Smooth muscle cell (in vitro differentiated cells): ENCODE results near the gene HERPUD1. TPM values are rescaled to one million over a fixed set of nuclear protein-coding genes. Genes with fewer than 3 reads are reported as not detected.

Source experiments
- DNase-seq: peaks from one replicate; lab custom pipeline; 2025; ENCODE audit not compliant: unreplicated experiment; lab: John Stamatoyannopoulos, UW
- H2AFZ ChIP-seq: fragments of 200-600 bp; sonication (generic); 2 replicates; pipeline ENCODE4 v1.6.0; 2016; ENCODE audit warnings: antibody characterized with exemption, low read depth, mild to moderate bottlenecking
- H3F3A ChIP-seq: fragments of 200-600 bp; sonication (generic); 2 replicates; pipeline ENCODE4 v1.6.0; 2017; ENCODE audit warnings: antibody characterized with exemption, low read depth
- H3K27ac ChIP-seq: fragments of 200-600 bp; sonication (generic); 2 replicates; pipeline ENCODE4 v1.5.1; 2016; ENCODE audit warnings: low read depth, mild to moderate bottlenecking
- H3K27me3 ChIP-seq: fragments of 200-600 bp; sonication (generic); 2 replicates; pipeline ENCODE4 v1.6.1; 2016; ENCODE audit warnings: low read depth, mild to moderate bottlenecking
- H3K36me3 ChIP-seq: fragments of 200-600 bp; sonication (generic); 2 replicates; pipeline ENCODE4 v1.5.1; 2016; ENCODE audit warnings: low read depth
- H3K4me1 ChIP-seq: fragments of 200-600 bp; sonication (generic); 2 replicates; pipeline ENCODE4 v1.5.1; 2016; ENCODE audit warnings: low read depth
- H3K4me2 ChIP-seq: fragments of 200-600 bp; sonication (generic); 2 replicates; pipeline ENCODE4 v1.6.0; 2016; ENCODE audit warnings: mild to moderate bottlenecking
- H3K4me3 ChIP-seq: fragments of 200-600 bp; sonication (generic); 2 replicates; pipeline ENCODE4 v1.5.1; 2016; ENCODE audit warnings: mild to moderate bottlenecking
- H3K79me2 ChIP-seq: fragments of 200-600 bp; sonication (generic); 2 replicates; pipeline ENCODE4 v1.6.0; 2016; ENCODE audit warnings: low read depth, mild to moderate bottlenecking
- H3K9ac ChIP-seq: fragments of 200-600 bp; sonication (generic); 2 replicates; pipeline ENCODE4 v1.6.0; 2016; ENCODE audit warnings: low read depth
- H3K9me3 ChIP-seq: fragments of 200-600 bp; sonication (generic); replicated peaks from 2 replicates; pipeline ENCODE4 v1.5.1; 2016; ENCODE audit warnings: low read depth
- H4K20me1 ChIP-seq: fragments of 200-600 bp; sonication (generic); 2 replicates; pipeline ENCODE4 v1.6.0; 2016; ENCODE audit warnings: low read depth
- WGBS: methylation state at CpG from one replicate; pipeline ENCODE4 v1.1.7; 2016; ENCODE audit warnings: low lambda C conversion rate; 5-methylcytosine and 5-hydroxymethylcytosine counted together
- polyA plus RNA-seq: library from polyadenylated mRNA; unstranded; fragments of >200 nt; fragmentation: Nextera tagmentation; extraction: Ambion mirVana; gene quantifications from 2 replicates; pipeline ENCODE4 v1.2.1, GENCODE V29; 2016
- total RNA-seq: library from RNA; depleted of rRNA; stranded (reverse); fragments of >200 nt; gene quantifications from 2 replicates; pipeline ENCODE4 v1.2.3, GENCODE V29; 2014
- TF ChIP-seq, protein P1 (sequence below): fragments of 200-600 bp; sonication (generic); IDR thresholded peaks from 2 replicates; pipeline ENCODE4 v1.5.1; 2017; ENCODE audit warnings: borderline replicate concordance, mild to moderate bottlenecking, antibody characterized with exemption; ENCODE audit not compliant: insufficient read depth, poor library complexity, severe bottlenecking

Gene HERPUD1
- total and polyA plus RNA-seq, 2 experiments from 2014 or later = 253 to 291 TPM

DNA sequence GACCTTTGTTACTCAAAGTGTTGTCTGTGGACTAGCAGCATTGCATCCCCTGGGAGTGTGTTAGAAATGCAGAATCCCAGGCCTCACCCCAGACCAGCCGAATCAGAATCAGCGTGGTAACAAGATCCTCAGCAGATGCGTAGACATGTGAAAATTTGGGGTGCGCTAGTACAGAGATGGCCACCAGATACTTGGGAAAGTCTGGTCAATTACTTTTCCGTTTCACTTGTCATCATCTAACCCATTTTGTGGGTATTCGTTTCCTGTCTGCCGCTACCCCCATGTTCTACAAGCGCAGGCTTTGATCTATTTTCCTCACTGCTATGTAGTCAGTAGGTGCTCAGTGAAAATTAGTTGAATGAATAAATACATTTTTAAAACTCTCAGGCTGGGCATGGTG is 33.1 kb upstream of the HERPUD1 start:
- TF ChIP-seq, protein P1, sequence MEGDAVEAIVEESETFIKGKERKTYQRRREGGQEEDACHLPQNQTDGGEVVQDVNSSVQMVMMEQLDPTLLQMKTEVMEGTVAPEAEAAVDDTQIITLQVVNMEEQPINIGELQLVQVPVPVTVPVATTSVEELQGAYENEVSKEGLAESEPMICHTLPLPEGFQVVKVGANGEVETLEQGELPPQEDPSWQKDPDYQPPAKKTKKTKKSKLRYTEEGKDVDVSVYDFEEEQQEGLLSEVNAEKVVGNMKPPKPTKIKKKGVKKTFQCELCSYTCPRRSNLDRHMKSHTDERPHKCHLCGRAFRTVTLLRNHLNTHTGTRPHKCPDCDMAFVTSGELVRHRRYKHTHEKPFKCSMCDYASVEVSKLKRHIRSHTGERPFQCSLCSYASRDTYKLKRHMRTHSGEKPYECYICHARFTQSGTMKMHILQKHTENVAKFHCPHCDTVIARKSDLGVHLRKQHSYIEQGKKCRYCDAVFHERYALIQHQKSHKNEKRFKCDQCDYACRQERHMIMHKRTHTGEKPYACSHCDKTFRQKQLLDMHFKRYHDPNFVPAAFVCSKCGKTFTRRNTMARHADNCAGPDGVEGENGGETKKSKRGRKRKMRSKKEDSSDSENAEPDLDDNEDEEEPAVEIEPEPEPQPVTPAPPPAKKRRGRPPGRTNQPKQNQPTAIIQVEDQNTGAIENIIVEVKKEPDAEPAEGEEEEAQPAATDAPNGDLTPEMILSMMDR = no peak
- Histone ChIP-seq H3K4me3 (no peak overlapping the region), H3K4me2 (no peak overlapping the region), H3K79me2 (no peaks in the 10 kb centered on the region), H2AFZ (no peak overlapping the region), H3K27ac (no peak overlapping the region), H3K9me3 (no peaks in the 10 kb centered on the region), H4K20me1 (no peaks in the 10 kb centered on the region), H3K9ac (no peak overlapping the region), H3K36me3 (no peaks in the 10 kb centered on the region), H3F3A (no peaks in the 10 kb centered on the region), H3K27me3 (no peaks in the 10 kb centered on the region), H3K4me1 (no peaks in the 10 kb centered on the region)
- DNase-seq = no peak
- WGBS = 90% methylated on average over 8 of the region's 8 CpGs

DNA sequence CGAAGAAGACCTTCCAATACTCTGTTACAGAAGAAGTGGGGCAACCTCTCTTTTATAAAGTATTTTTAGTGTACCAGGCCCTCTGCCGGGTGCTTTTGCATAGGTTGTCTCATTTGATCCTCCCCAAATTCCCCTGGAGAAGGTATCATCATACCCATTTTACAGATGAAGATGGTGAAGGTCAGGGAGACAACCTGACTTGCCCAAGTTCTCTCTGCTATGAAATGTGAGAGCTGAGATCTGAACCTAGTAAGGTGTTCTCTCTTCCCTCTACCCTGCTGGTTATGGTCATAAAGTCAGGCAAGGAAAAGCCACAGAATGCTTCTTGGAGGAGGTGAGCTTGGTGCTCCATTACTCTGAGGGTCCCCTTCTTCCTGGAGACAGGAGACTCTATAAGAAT is 28.1 kb upstream of the HERPUD1 start:
- no peak for DNase-seq
- Histone ChIP-seq H3K9ac (no peak overlapping the region), H3K36me3 (no peaks in the 10 kb centered on the region), H2AFZ (no peak overlapping the region), H3K79me2 (no peaks in the 10 kb centered on the region), H3K4me1 (no peaks in the 10 kb centered on the region), H3K27me3 (no peaks in the 10 kb centered on the region), H3K4me3 (no peak overlapping the region), H3F3A (no peaks in the 10 kb centered on the region), H4K20me1 (no peaks in the 10 kb centered on the region), H3K27ac (no peak overlapping the region), H3K9me3 (no peaks in the 10 kb centered on the region), H3K4me2 (no peak overlapping the region)
- 95% methylated on average over 2 of the region's 2 CpGs for WGBS
- TF ChIP-seq, protein P1 = no peak

DNA sequence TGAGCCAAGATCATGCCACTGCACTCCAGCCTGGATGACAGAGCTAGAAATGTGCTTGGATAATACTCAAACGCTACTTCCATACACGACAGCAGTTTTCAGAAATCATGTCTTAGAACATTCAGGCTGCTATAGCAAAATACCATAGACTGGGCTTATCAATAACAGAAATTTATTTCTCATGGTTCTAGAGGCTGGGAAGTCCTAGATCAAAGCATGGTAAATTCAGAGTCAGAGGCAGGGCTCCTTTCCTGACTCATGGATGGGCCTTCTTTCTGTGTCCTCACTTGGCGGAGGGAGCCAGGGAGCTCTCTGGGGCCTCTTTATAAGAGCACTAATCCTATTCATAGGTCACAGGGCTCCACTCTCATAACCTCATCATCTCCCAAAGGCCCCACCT is 24.5 kb upstream of the HERPUD1 start:
- 96% methylated on average over 3 of the region's 3 CpGs for WGBS
- DNase-seq = no peak

DNA sequence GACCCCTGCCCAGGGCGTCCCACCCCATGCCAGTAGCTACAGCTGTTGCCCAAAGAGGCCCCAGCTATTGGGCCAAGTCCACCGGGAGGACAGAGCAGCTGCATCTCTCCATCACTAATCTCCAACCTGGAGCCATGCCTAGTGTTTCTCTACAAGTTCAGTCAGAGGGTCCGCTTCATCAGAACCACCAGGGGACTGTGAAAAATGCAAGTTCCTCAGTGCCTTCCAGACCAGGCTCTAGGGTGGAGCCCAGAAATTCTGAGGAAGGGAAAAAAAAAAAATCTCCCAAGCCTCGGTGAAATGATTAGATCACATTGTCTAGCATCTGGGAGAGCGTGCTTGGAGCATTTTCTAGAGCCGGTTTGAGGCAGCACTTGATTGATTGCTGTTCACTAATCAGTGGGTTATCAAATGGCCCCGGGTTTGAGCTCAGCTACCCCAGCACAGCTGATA is 22.4 kb upstream of the HERPUD1 start:
- no peak overlapping the region for H2AFZ ChIP-seq
- no peak overlapping the region for H3K9ac ChIP-seq
- no peak overlapping the region for H3K4me3 ChIP-seq
- no peak for DNase-seq
- H3K79me2 ChIP-seq = no peaks in the 10 kb centered on the region
- no peaks in the 10 kb centered on the region for H3K36me3 ChIP-seq
- TF ChIP-seq, protein P1 = no peak
- peaks cover 16% of the 10 kb centered on the region for H3F3A ChIP-seq
- H3K9me3 ChIP-seq = no peaks in the 10 kb centered on the region
- WGBS = 43% methylated on average over 7 of the region's 7 CpGs
- no peak overlapping the region for H3K4me2 ChIP-seq
- H3K27me3 ChIP-seq = no peaks in the 10 kb centered on the region
- peak overlapping the region; percentile 73 for H3K27ac ChIP-seq
- no peaks in the 10 kb centered on the region for H3K4me1 ChIP-seq
- H4K20me1 ChIP-seq = no peaks in the 10 kb centered on the region

More for the DNA sequence above, 24.5 kb upstream of the HERPUD1 start:
- Histone ChIP-seq H3K27ac (no peak overlapping the region), H3K27me3 (no peaks in the 10 kb centered on the region), H3K79me2 (no peaks in the 10 kb centered on the region), H3K9ac (no peak overlapping the region), H3K4me2 (no peak overlapping the region), H4K20me1 (no peaks in the 10 kb centered on the region), H3K4me3 (no peak overlapping the region), H2AFZ (no peak overlapping the region), H3F3A (peaks cover 16% of the 10 kb centered on the region), H3K4me1 (no peaks in the 10 kb centered on the region), H3K36me3 (no peaks in the 10 kb centered on the region), H3K9me3 (no peaks in the 10 kb centered on the region)
- TF ChIP-seq, protein P1 = no peak
